Keratinocyte (primary cell): ENCODE results near the gene CD86. TPM values are rescaled to one million over a fixed set of nuclear protein-coding genes. Genes with fewer than 3 reads are reported as not detected.

Experiments used
- DNase-seq: peaks from one replicate; pipeline ENCODE4 v3.0.0-alpha.2; 2011; ENCODE audit warnings: low read depth, missing footprints, low spot score
- FAIRE-seq: peaks from 2 replicates; lab custom pipeline; 2011; peaks lifted over from hg19 to GRCh38; lab: Jason Lieb, UNC
- H2AFZ ChIP-seq: 2 replicates; pipeline ENCODE4 v1.6.0; 2012; ENCODE audit warnings: low read length, control low read depth, inconsistent platforms; ENCODE audit not compliant: control insufficient read depth
- H3K27ac ChIP-seq: 2 replicates; pipeline ENCODE4 v1.5.1; 2011; ENCODE audit warnings: low read length; ENCODE audit not compliant: control insufficient read depth, insufficient read depth
- H3K27me3 ChIP-seq: 3 replicates; pipeline ENCODE4 v1.6.0; 2011; ENCODE audit warnings: low read length; ENCODE audit not compliant: control insufficient read depth, insufficient read depth; ENCODE audit errors: extremely low read depth
- H3K36me3 ChIP-seq, 2 experiments: 2 replicates in 1 of 2; 3 replicates in 1 of 2; pipeline ENCODE4 v1.5.1; 2011; ENCODE audit warnings: low read length in 2 of 2, mild to moderate bottlenecking in 1 of 2; ENCODE audit not compliant: control insufficient read depth in 2 of 2, insufficient read depth in 2 of 2; ENCODE audit errors: extremely low read depth in 1 of 2
- H3K4me1 ChIP-seq: 3 replicates; pipeline ENCODE4 v1.5.1; 2011; ENCODE audit warnings: low read length; ENCODE audit not compliant: control insufficient read depth, insufficient read depth; ENCODE audit errors: extremely low read depth
- H3K4me2 ChIP-seq: 3 replicates; pipeline ENCODE4 v1.6.0; 2011; ENCODE audit warnings: low read depth, low read length; ENCODE audit not compliant: control insufficient read depth, insufficient read depth; ENCODE audit errors: extremely low read depth
- H3K4me3 ChIP-seq, 3 experiments: fragments of 200-600 bp in 1 of 3; sonication (generic) in 1 of 3; 2 replicates in 2 of 3; 3 replicates in 1 of 3; pipeline ENCODE4 v1.5.1; 2011 to 2016; ENCODE audit warnings: low read length in 3 of 3, mild to moderate bottlenecking in 3 of 3, control low read depth in 2 of 3, inconsistent platforms in 1 of 3, low read depth in 1 of 3, mixed read lengths in 1 of 3, mixed run types in 1 of 3, moderate library complexity in 1 of 3; ENCODE audit not compliant: control insufficient read depth in 2 of 3, insufficient read depth in 2 of 3; ENCODE audit errors: extremely low read depth in 1 of 3
- H3K79me2 ChIP-seq: 2 replicates; pipeline ENCODE4 v1.6.0; 2012; ENCODE audit warnings: low read length; ENCODE audit not compliant: control insufficient read depth, insufficient read depth
- H3K9ac ChIP-seq: 3 replicates; pipeline ENCODE4 v1.6.0; 2011; ENCODE audit warnings: low read length; ENCODE audit not compliant: control insufficient read depth, insufficient read depth; ENCODE audit errors: extremely low read depth
- H3K9me1 ChIP-seq: 3 replicates; pipeline ENCODE4 v1.6.0; 2011; ENCODE audit warnings: low read length; ENCODE audit not compliant: control insufficient read depth, insufficient read depth; ENCODE audit errors: extremely low read depth
- H3K9me3 ChIP-seq: 2 replicates; pipeline ENCODE4 v1.5.1; 2012; ENCODE audit warnings: low read depth, low read length; ENCODE audit not compliant: control insufficient read depth
- H4K20me1 ChIP-seq: 3 replicates; pipeline ENCODE4 v1.6.0; 2011; ENCODE audit warnings: low read length; ENCODE audit not compliant: control insufficient read depth, insufficient read depth; ENCODE audit errors: extremely low read depth
- EZH2 ChIP-seq: IDR thresholded peaks from one replicate; pipeline ENCODE4 v1.6.1; 2012; ENCODE audit warnings: inconsistent platforms, mild to moderate bottlenecking, low read length, moderate library complexity
- dilution Hi-C: fragments of 300-500 bp; cut with MboI; formaldehyde crosslinking; loops from one replicate; pipeline ENCODE4 v1.7.0; 2020; ENCODE audit warnings: low sequenced_read_pairs; ENCODE audit not compliant: extremely low pct_ligation_motif_present
- polyA plus RNA-seq, 5 experiments: library from polyadenylated mRNA; depleted of rRNA in 3 of 5; stranded (reverse) in 3 of 5; stranded (forward) in 1 of 5; unstranded in 1 of 5; fragments of >200 nt; gene quantifications; 1 replicate in 1 of 5; 2 replicates in 3 of 5; 3 replicates in 1 of 5; pipeline versions ENCODE4 v1.2.1 to v1.2.3, GENCODE V29; 2011 to 2012; ENCODE audit warnings: missing spikeins in 2 of 5, low read depth in 1 of 5, low replicate concordance in 1 of 5
- TF ChIP-seq, protein P1 (sequence below), 3 experiments: IDR thresholded peaks in 1 of 3; conservative IDR thresholded peaks in 1 of 3; optimal IDR thresholded peaks in 1 of 3; 2 replicates in 2 of 3; 3 replicates in 1 of 3; pipeline versions ENCODE3 to v1.5.1; 2011; ENCODE audit warnings: low read length in 3 of 3, mild to moderate bottlenecking in 3 of 3, moderate library complexity in 2 of 3, control low read depth in 1 of 3, inconsistent platforms in 1 of 3; ENCODE audit not compliant: insufficient read depth in 2 of 3; ENCODE audit errors: extremely low read depth in 1 of 3

The CD86 gene
- polyA plus RNA-seq, 1 donor (not counting 4 experiments of a cell fraction or from before 2014, with no cell fraction given), result 2.9 TPM

DNA sequence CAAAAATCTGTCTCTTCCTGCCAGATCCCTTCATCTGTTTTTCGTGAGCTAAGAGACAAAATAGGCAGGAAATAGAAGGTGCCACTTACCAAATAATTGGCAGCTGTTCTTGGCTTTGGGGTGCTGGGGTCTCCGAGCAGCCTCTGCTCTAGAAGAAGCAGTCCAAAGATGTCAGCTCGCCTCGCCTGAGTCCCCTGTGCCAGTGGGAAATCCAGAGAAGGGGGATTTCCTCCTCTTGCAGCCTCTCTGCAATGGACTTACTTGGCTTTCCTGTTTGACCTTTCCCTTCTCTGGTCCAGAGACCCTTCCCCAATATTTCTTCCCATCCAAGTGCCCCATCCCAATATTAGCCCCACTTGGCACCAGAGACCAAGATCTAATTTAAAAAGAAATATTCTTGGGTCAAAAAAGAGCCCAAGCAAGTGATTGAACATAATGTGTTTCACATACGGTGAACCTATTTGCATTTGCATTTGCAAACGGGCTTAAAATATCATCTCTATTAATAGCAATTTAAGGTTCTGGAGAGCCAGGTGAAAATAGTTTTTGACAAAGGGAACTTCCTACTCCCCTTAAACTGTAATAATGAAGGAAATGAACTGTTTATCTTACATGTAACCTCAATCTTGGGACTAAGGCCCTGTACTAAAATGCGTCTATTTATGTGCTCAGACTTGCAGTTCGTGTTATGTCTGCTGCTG, 23.2 kb downstream of the CD86 start:
- Histone ChIP-seq H3K79me2 (no peaks in the 10 kb centered on the region), H3K4me3 (no peak overlapping the region), H3K27me3 (no peaks in the 10 kb centered on the region), H3K9ac (no peak overlapping the region), H3K4me1 (peaks cover 10% of the 10 kb centered on the region), H3K27ac (no peak overlapping the region), H2AFZ (no peak overlapping the region), H3K9me3 (no peaks in the 10 kb centered on the region), H3K9me1 (no peaks in the 10 kb centered on the region), H3K36me3 (no peaks in the 10 kb centered on the region), H3K4me2 (no peak overlapping the region), H4K20me1 (no peaks in the 10 kb centered on the region)
- DNase-seq (no peak), FAIRE-seq (no peak)
- dilution Hi-C loops, result no loop called here
- TF ChIP-seq, protein P1, sequence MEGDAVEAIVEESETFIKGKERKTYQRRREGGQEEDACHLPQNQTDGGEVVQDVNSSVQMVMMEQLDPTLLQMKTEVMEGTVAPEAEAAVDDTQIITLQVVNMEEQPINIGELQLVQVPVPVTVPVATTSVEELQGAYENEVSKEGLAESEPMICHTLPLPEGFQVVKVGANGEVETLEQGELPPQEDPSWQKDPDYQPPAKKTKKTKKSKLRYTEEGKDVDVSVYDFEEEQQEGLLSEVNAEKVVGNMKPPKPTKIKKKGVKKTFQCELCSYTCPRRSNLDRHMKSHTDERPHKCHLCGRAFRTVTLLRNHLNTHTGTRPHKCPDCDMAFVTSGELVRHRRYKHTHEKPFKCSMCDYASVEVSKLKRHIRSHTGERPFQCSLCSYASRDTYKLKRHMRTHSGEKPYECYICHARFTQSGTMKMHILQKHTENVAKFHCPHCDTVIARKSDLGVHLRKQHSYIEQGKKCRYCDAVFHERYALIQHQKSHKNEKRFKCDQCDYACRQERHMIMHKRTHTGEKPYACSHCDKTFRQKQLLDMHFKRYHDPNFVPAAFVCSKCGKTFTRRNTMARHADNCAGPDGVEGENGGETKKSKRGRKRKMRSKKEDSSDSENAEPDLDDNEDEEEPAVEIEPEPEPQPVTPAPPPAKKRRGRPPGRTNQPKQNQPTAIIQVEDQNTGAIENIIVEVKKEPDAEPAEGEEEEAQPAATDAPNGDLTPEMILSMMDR (optimal IDR thresholded peaks at IDR 0.05 in 1 of 3, IDR thresholded peaks at IDR 0.05 in 1 of 3, conservative IDR thresholded peaks at IDR 0.05 in 1 of 3; ENCODE audit: extremely low read depth in 1 of 3, insufficient read depth in 2 of 3, low read length in 3 of 3), result no peak
- TF ChIP-seq EZH2, result no peak

DNA sequence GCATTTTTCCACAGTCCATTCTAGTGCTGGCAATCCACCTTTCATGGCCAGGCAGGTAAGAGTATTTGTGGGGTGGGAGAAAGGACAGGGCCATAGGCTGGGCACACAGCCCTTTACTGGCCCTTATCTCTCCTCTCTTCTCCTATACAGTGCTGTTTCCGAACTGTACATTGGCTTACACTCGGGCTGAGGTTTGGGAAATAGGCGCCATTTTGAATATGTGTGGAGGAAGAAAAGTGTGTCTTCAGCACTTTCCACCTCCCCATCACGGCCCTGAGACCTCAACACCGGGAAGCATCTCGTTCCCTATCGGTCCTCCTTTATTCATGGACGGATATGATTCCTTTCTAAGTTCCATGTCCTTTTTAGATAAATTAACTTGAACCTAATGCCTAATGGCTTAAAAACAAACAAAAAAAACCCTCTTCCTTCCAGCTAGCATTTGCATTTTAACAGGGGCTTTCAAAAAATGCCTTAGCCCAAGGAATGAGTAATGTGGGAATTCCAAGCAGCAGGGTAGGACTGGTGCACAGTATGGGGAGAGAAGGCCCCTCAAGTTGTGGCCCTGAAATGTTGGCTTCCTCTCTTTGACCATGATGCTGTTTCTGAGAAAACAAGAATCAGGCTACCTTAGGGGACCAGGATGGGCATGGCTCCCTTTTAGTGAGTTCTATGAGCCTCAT, 24.5 kb downstream of the CD86 start:
- H4K20me1 ChIP-seq, result no peaks in the 10 kb centered on the region
- H2AFZ ChIP-seq, result no peak overlapping the region
- no peaks in the 10 kb centered on the region for H3K9me1 ChIP-seq
- no peak overlapping the region for H3K4me2 ChIP-seq
- no peaks in the 10 kb centered on the region for H3K79me2 ChIP-seq
- H3K27me3 ChIP-seq, result no peaks in the 10 kb centered on the region
- peaks cover 10% of the 10 kb centered on the region for H3K4me1 ChIP-seq
- FAIRE-seq (no peak), DNase-seq (no peak)
- H3K27ac ChIP-seq, result no peak overlapping the region
- H3K9ac ChIP-seq, result no peak overlapping the region
- dilution Hi-C loops, result no loop called here
- no peaks in the 10 kb centered on the region for H3K9me3 ChIP-seq
- no peak overlapping the region for H3K4me3 ChIP-seq
- no peaks in the 10 kb centered on the region for H3K36me3 ChIP-seq
- TF ChIP-seq, protein P1 (optimal IDR thresholded peaks at IDR 0.05 in 1 of 3, IDR thresholded peaks at IDR 0.05 in 1 of 3, conservative IDR thresholded peaks at IDR 0.05 in 1 of 3; ENCODE audit: extremely low read depth in 1 of 3, insufficient read depth in 2 of 3, low read length in 3 of 3), result no peak
- no peak for TF ChIP-seq EZH2
